HCT116 (cell line): ENCODE results near the gene ZNF438. TPM values are rescaled to one million over a fixed set of nuclear protein-coding genes. Genes with fewer than 3 reads are reported as not detected.

Source experiments
- ATAC-seq: fragments of 200-7000 bp; cut with Tn5 transposase; 2 replicates; pipeline ENCODE4 v1.9.1; 2020; ENCODE audit warnings: mild to moderate bottlenecking, moderate library complexity
- BruUV-seq: library from RNA; stranded (reverse); fragments of 400-500 nt; replicated peaks from 2 replicates; lab custom pipeline; 2021; lab: Mats Ljungman, UMichigan
- CTCF ChIA-PET: fragments of 300-600 bp; sonication (Branson Sonifier 250); formaldehyde crosslinking; loops from one replicate; lab custom pipeline; 2021; ENCODE audit warnings: antibody characterized with exemption; lab: Charles Lee
- POLR2A ChIA-PET: fragments of 300-600, 350-600 bp; sonication (Branson Sonifier 250); formaldehyde crosslinking; loops from one replicate; lab custom pipeline; 2021; ENCODE audit warnings: antibody characterized with exemption; lab: Charles Lee
- RAD21 ChIA-PET, 2 experiments: fragments of 300-600 bp; sonication (Branson Sonifier 250); formaldehyde crosslinking; loops; one replicate each; lab custom pipeline; 2023; ENCODE audit warnings: low total read pairs in 2 of 2; ENCODE audit not compliant: uncharacterized antibody in 2 of 2, unreplicated experiment in 2 of 2, low non-redundant PET in 1 of 2; lab: Charles Lee
- DNase-seq: peaks from one replicate; pipeline ENCODE4 v3.0.0-alpha.2; 2010; ENCODE audit warnings: low read depth, low spot score
- H2AFZ ChIP-seq: fragments of 200-600 bp; shearing (Covaris generic), sonication (generic); 2 replicates; pipeline ENCODE4 v1.6.1; 2017; ENCODE audit warnings: low read depth, mixed run types, mixed read lengths, antibody characterized with exemption, low read length; ENCODE audit not compliant: poor library complexity, severe bottlenecking
- H3K27ac ChIP-seq: 2 replicates; pipeline ENCODE4 v1.5.1; 2012; ENCODE audit warnings: low read depth, low read length
- H3K27me3 ChIP-seq: fragments of 200-600 bp; sonication (generic); 2 replicates; pipeline ENCODE4 v1.6.1; 2016; ENCODE audit warnings: mixed run types, low read length, mixed read lengths; ENCODE audit not compliant: insufficient read depth
- H3K36me3 ChIP-seq, 2 experiments: fragments of 200-500 bp in 1 of 2; fragments of 200-600 bp in 1 of 2; sonication (Bioruptor generic) in 1 of 2; sonication (generic) in 1 of 2; 2 replicates each; pipeline versions ENCODE4 v1.5.1 to v1.6.1; 2014 to 2016; ENCODE audit warnings: low read length in 2 of 2, inconsistent platforms in 1 of 2, mixed read lengths in 1 of 2, mixed run types in 1 of 2; ENCODE audit not compliant: insufficient read depth in 2 of 2, control insufficient read depth in 1 of 2
- H3K4me1 ChIP-seq, 2 experiments: fragments of 200-600 bp in 1 of 2; sonication (generic) in 1 of 2; 2 replicates each; pipeline versions ENCODE4 v1.5.1 to v1.6.1; 2012 to 2017; ENCODE audit warnings: low read length in 2 of 2, inconsistent platforms in 1 of 2, mild to moderate bottlenecking in 1 of 2, mixed read lengths in 1 of 2, mixed run types in 1 of 2, moderate library complexity in 1 of 2; ENCODE audit not compliant: insufficient read depth in 2 of 2, control insufficient read depth in 1 of 2
- H3K4me2 ChIP-seq: fragments of 200-600 bp; sonication (generic); 2 replicates; pipeline ENCODE4 v1.6.1; 2017; ENCODE audit warnings: mixed run types, low read length, mixed read lengths
- H3K4me3 ChIP-seq, 2 experiments: fragments of 200-600 bp in 1 of 2; sonication (generic) in 1 of 2; replicated peaks in 1 of 2; 2 replicates each; pipeline ENCODE4 v1.5.1; 2011 to 2016; ENCODE audit warnings: low read length in 2 of 2, control low read depth in 1 of 2, low read depth in 1 of 2, mild to moderate bottlenecking in 1 of 2, mixed read lengths in 1 of 2, mixed run types in 1 of 2
- H3K79me2 ChIP-seq: fragments of 200-600 bp; sonication (generic); 2 replicates; pipeline ENCODE4 v1.6.1; 2017; ENCODE audit warnings: mild to moderate bottlenecking, mixed run types, low read length, moderate library complexity, mixed read lengths; ENCODE audit not compliant: insufficient read depth
- H3K9ac ChIP-seq: fragments of 200-600 bp; sonication (generic); 2 replicates; pipeline ENCODE4 v1.6.1; 2016; ENCODE audit warnings: low read length, mixed read lengths
- H3K9me2 ChIP-seq: fragments of 200-600 bp; sonication (generic), shearing (Covaris generic); 2 replicates; pipeline ENCODE4 v1.6.1; 2017; ENCODE audit warnings: mixed run types, mild to moderate bottlenecking, moderate library complexity; ENCODE audit not compliant: insufficient read depth
- H3K9me3 ChIP-seq, 2 experiments: fragments of 200-500 bp in 1 of 2; fragments of 200-600 bp in 1 of 2; sonication (Bioruptor generic) in 1 of 2; sonication (generic) in 1 of 2; 2 replicates each; pipeline ENCODE4 v1.6.1; 2014 to 2017; ENCODE audit warnings: low read length in 2 of 2, mixed read lengths in 2 of 2, inconsistent platforms in 1 of 2, low read depth in 1 of 2, mild to moderate bottlenecking in 1 of 2, mixed run types in 1 of 2, moderate library complexity in 1 of 2; ENCODE audit not compliant: control insufficient read depth in 1 of 2, insufficient read depth in 1 of 2
- H4K20me1 ChIP-seq: fragments of 200-600 bp; sonication (generic), shearing (Covaris generic); 2 replicates; pipeline ENCODE4 v1.6.1; 2017; ENCODE audit warnings: mixed run types, mild to moderate bottlenecking, moderate library complexity; ENCODE audit not compliant: insufficient read depth
- CBX3 ChIP-seq: IDR thresholded peaks from 2 replicates; pipeline ENCODE4 v1.6.1; 2012; ENCODE audit warnings: low read depth
- CEBPB ChIP-seq: IDR thresholded peaks from 2 replicates; pipeline ENCODE4 v1.6.1; 2012; ENCODE audit warnings: low read depth
- EGR1 ChIP-seq: IDR thresholded peaks from 2 replicates; pipeline ENCODE4 v1.6.1; 2012; ENCODE audit warnings: low read depth
- ELF1 ChIP-seq: IDR thresholded peaks from 2 replicates; pipeline ENCODE4 v1.6.1; 2012; ENCODE audit warnings: low read depth, borderline replicate concordance
- EZH2 ChIP-seq: fragments of 200-600 bp; sonication (generic); IDR thresholded peaks from 2 replicates; pipeline ENCODE4 v1.6.1; 2017; ENCODE audit warnings: antibody characterized with exemption, mixed run types
- EZH2phosphoT487 ChIP-seq: fragments of 200-600 bp; IDR thresholded peaks from 2 replicates; pipeline ENCODE4 v1.6.1; 2018; ENCODE audit warnings: antibody characterized with exemption, borderline replicate concordance
- FOSL1 ChIP-seq: IDR thresholded peaks from 2 replicates; pipeline ENCODE4 v1.6.1; 2012; ENCODE audit warnings: low read depth
- JUND ChIP-seq: IDR thresholded peaks from 2 replicates; pipeline ENCODE4 v1.6.1; 2012
- POLR2A ChIP-seq: IDR thresholded peaks from 2 replicates; pipeline ENCODE4 v1.7.0; 2011; ENCODE audit warnings: borderline replicate concordance; ENCODE audit not compliant: insufficient read depth, insufficient read length; ENCODE audit errors: extremely low read depth
- POLR2AphosphoS5 ChIP-seq: IDR thresholded peaks from 2 replicates; pipeline ENCODE4 v1.6.1; 2011; ENCODE audit warnings: mild to moderate bottlenecking, low read depth, low read length, moderate library complexity
- RAD21 ChIP-seq: IDR thresholded peaks from 2 replicates; pipeline ENCODE4 v1.6.1; 2012; ENCODE audit warnings: low read depth, mild to moderate bottlenecking
- SRF ChIP-seq: IDR thresholded peaks from 2 replicates; pipeline ENCODE4 v1.6.1; 2012; ENCODE audit warnings: low read depth
- YY1 ChIP-seq: IDR thresholded peaks from 2 replicates; pipeline ENCODE4 v1.6.1; 2011; ENCODE audit warnings: low read length, low read depth, moderate library complexity, mild to moderate bottlenecking; ENCODE audit not compliant: insufficient replicate concordance; ENCODE audit errors: extremely low read depth
- ZFX ChIP-seq: fragments of 450-650 bp; IDR thresholded peaks from 2 replicates; pipeline ENCODE4 v1.6.1; 2017
- intact Hi-C: fragments of 100-400 bp; cut with micrococcal nuclease; formaldehyde crosslinking; loops from 2 replicates; pipeline ENCODE4 v1.10.0; 2022
- total RNA-seq: library from RNA; stranded (reverse); gene quantifications from one replicate; pipeline ENCODE4 v1.2.1, GENCODE V29; 2021; ENCODE audit not compliant: unreplicated experiment
- TF ChIP-seq, protein P1 (sequence below), 3 experiments: fragments of 200-600 bp in 1 of 3; sonication (generic) in 1 of 3; IDR thresholded peaks in 2 of 3; conservative IDR thresholded peaks in 1 of 3; 2 replicates each; pipeline ENCODE4 v1.5.1; 2012 to 2017; ENCODE audit warnings: low read depth in 2 of 3, low read length in 2 of 3, antibody characterized with exemption in 1 of 3, borderline replicate concordance in 1 of 3, control low read depth in 1 of 3, mild to moderate bottlenecking in 1 of 3, mixed read lengths in 1 of 3, mixed run types in 1 of 3, moderate library complexity in 1 of 3; ENCODE audit not compliant: insufficient read depth in 1 of 3
- TF ChIP-seq, protein P2 (sequence below): IDR thresholded peaks from 2 replicates; pipeline ENCODE4 v1.6.1; 2012; ENCODE audit warnings: low read depth
- TF ChIP-seq, protein P3 (sequence below): IDR thresholded peaks from 2 replicates; pipeline ENCODE4 v1.6.1; 2012
- TF ChIP-seq, protein P4 (sequence below): IDR thresholded peaks from 2 replicates; pipeline ENCODE4 v1.6.1; 2011; ENCODE audit warnings: mild to moderate bottlenecking, low read length, moderate library complexity; ENCODE audit not compliant: insufficient replicate concordance; ENCODE audit errors: extremely low read depth
- TF ChIP-seq, protein P5 (sequence below): IDR thresholded peaks from 2 replicates; pipeline ENCODE4 v1.6.1; 2012

The ZNF438 gene
- total RNA-seq, 1 experiment from 2014 or later, result 3.3 TPM

DNA sequence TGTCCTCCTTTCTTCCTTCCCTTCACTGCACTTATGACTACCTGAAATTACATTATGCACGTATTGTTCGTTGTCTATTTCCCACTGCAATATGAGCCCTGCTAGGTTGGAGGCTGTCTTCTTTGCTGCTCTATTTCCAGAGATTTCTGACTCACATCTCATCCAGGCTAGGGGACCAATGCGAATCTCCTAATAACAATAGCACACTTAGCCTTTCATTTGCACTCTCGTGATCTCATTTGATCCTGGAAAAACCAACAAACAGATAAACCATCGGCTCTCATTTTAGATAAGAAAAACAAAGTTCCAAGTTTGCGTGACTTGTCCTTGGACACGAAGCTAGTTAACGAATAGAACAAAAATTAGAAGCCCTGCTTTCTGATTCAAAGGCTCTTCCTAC is 1.4 kb downstream of the ZNF438 start (continued):
- TF ChIP-seq ELF1, result no peak

DNA sequence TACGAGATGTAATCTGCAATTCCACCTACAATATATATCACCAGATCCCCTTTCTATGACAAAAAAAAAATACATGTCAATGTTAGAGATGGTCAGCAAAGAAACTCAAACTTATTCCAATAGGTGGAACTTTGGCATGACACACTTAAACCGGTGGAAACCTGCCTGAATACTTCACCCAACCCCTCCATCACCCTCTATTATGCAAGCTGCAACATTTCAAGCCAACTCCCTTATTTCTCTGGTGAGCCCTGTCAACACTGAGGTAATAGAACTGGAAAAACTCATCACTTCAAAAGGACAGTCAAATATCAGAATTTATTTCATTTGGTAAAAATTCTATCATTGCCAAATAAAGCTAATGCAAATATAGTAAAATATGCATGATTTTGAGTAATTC is 3.6 kb downstream of the ZNF438 start:
- no peak for ATAC-seq

More for the DNA sequence above, 3.6 kb downstream of the ZNF438 start:
- Histone ChIP-seq H3K4me2 (no peak overlapping the region), H2AFZ (no peak overlapping the region), H3K27me3 (no peaks in the 10 kb centered on the region), H3K27ac (no peak overlapping the region), H3K9ac (no peak overlapping the region), H3K79me2 (no peaks in the 10 kb centered on the region), H4K20me1 (no peaks in the 10 kb centered on the region), H3K9me2 (no peaks in the 10 kb centered on the region), H3K4me3 (no peak overlapping the region), H3K4me1 (peaks cover 8 to 21% of the 10 kb centered on the region in 2 experiments), H3K9me3 (no peaks in the 10 kb centered on the region), H3K36me3 (no peaks in the 10 kb centered on the region)
- ChIA-PET CTCF (no interaction called here), RAD21 (no interaction called here), POLR2A (no interaction called here)
- DNase-seq, result no peak
- intact Hi-C loops, result no loop called here
- TF ChIP-seq YY1 (no peak), CBX3 (no peak), POLR2AphosphoS5 (no peak), EZH2 (no peak), ZFX (no peak), RAD21 (no peak), SRF (no peak), CEBPB (no peak), JUND (no peak), ELF1 (no peak), FOSL1 (no peak), EZH2phosphoT487 (no peak), EGR1 (no peak), POLR2A (no peak)
- TF ChIP-seq, protein P1, sequence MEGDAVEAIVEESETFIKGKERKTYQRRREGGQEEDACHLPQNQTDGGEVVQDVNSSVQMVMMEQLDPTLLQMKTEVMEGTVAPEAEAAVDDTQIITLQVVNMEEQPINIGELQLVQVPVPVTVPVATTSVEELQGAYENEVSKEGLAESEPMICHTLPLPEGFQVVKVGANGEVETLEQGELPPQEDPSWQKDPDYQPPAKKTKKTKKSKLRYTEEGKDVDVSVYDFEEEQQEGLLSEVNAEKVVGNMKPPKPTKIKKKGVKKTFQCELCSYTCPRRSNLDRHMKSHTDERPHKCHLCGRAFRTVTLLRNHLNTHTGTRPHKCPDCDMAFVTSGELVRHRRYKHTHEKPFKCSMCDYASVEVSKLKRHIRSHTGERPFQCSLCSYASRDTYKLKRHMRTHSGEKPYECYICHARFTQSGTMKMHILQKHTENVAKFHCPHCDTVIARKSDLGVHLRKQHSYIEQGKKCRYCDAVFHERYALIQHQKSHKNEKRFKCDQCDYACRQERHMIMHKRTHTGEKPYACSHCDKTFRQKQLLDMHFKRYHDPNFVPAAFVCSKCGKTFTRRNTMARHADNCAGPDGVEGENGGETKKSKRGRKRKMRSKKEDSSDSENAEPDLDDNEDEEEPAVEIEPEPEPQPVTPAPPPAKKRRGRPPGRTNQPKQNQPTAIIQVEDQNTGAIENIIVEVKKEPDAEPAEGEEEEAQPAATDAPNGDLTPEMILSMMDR (IDR thresholded peaks at IDR 0.05 in 2 of 3, conservative IDR thresholded peaks at IDR 0.05 in 1 of 3; ENCODE audit: borderline replicate concordance in 1 of 3, insufficient read depth in 1 of 3, low read depth in 2 of 3, low read length in 2 of 3), result no peak
- TF ChIP-seq, protein P2, sequence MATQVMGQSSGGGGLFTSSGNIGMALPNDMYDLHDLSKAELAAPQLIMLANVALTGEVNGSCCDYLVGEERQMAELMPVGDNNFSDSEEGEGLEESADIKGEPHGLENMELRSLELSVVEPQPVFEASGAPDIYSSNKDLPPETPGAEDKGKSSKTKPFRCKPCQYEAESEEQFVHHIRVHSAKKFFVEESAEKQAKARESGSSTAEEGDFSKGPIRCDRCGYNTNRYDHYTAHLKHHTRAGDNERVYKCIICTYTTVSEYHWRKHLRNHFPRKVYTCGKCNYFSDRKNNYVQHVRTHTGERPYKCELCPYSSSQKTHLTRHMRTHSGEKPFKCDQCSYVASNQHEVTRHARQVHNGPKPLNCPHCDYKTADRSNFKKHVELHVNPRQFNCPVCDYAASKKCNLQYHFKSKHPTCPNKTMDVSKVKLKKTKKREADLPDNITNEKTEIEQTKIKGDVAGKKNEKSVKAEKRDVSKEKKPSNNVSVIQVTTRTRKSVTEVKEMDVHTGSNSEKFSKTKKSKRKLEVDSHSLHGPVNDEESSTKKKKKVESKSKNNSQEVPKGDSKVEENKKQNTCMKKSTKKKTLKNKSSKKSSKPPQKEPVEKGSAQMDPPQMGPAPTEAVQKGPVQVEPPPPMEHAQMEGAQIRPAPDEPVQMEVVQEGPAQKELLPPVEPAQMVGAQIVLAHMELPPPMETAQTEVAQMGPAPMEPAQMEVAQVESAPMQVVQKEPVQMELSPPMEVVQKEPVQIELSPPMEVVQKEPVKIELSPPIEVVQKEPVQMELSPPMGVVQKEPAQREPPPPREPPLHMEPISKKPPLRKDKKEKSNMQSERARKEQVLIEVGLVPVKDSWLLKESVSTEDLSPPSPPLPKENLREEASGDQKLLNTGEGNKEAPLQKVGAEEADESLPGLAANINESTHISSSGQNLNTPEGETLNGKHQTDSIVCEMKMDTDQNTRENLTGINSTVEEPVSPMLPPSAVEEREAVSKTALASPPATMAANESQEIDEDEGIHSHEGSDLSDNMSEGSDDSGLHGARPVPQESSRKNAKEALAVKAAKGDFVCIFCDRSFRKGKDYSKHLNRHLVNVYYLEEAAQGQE, result no peak
- TF ChIP-seq, protein P3, sequence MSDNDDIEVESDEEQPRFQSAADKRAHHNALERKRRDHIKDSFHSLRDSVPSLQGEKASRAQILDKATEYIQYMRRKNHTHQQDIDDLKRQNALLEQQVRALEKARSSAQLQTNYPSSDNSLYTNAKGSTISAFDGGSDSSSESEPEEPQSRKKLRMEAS, result no peak
- TF ChIP-seq, protein P4, sequence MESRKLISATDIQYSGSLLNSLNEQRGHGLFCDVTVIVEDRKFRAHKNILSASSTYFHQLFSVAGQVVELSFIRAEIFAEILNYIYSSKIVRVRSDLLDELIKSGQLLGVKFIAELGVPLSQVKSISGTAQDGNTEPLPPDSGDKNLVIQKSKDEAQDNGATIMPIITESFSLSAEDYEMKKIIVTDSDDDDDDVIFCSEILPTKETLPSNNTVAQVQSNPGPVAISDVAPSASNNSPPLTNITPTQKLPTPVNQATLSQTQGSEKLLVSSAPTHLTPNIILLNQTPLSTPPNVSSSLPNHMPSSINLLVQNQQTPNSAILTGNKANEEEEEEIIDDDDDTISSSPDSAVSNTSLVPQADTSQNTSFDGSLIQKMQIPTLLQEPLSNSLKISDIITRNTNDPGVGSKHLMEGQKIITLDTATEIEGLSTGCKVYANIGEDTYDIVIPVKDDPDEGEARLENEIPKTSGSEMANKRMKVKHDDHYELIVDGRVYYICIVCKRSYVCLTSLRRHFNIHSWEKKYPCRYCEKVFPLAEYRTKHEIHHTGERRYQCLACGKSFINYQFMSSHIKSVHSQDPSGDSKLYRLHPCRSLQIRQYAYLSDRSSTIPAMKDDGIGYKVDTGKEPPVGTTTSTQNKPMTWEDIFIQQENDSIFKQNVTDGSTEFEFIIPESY, result no peak
- TF ChIP-seq, protein P5, sequence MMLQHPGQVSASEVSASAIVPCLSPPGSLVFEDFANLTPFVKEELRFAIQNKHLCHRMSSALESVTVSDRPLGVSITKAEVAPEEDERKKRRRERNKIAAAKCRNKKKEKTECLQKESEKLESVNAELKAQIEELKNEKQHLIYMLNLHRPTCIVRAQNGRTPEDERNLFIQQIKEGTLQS, result no peak
- no TSS peak for BruUV-seq
